HepG2 (cell line): ENCODE measurements around the gene NARS2. TPM values are rescaled to one million over a fixed set of nuclear protein-coding genes. Genes with fewer than 3 reads are reported as not detected.
A peak's percentile ranks its signal among the peaks of the same experiment; 100 is the strongest.
"Not testable (repeated sequence)": the region's sequence is repeated elsewhere in the genome, so short reads cannot be mapped to it uniquely, and the experiment has no call there.

Experiments used
- ATAC-seq: fragments of 200-7000 bp; cut with Tn5 transposase; 3 replicates; pipeline ENCODE4 v1.9.1; 2020; ENCODE audit warnings: mild to moderate bottlenecking, moderate library complexity
- BruUV-seq: library from RNA; stranded (reverse); fragments of 400-500 nt; replicated peaks from 2 replicates; lab custom pipeline; 2021; lab: Mats Ljungman, UMichigan
- CTCF ChIA-PET: fragments of 300-600 bp; formaldehyde crosslinking; extraction: SDS; loops from one replicate; lab custom pipeline; 2021; ENCODE audit warnings: low total read pairs, inconsistent platforms, low intra/inter-chr PET ratio; lab: Yijun Ruan, JAX
- POLR2A ChIA-PET: fragments of 350-600 bp; sonication (Branson Sonifier 250); formaldehyde crosslinking; loops from one replicate; lab custom pipeline; 2020; ENCODE audit warnings: antibody characterized with exemption, inconsistent platforms; lab: Yijun Ruan, JAX
- DNase-seq: peaks from one replicate; pipeline ENCODE4 v3.0.0-alpha.2; 2015; ENCODE audit warnings: low spot score
- FAIRE-seq: peaks from 3 replicates; lab custom pipeline; 2011; peaks lifted over from hg19 to GRCh38; lab: Jason Lieb, UNC
- H2AFZ ChIP-seq: one replicate; pipeline ENCODE4 v1.6.1; 2011; ENCODE audit warnings: low read length, inconsistent platforms
- H3K27ac ChIP-seq: fragments of 300-600 bp; 3 replicates; pipeline ENCODE4 v1.8.0; 2011; ENCODE audit warnings: mixed run types, mild to moderate bottlenecking, mixed read lengths, low read length, inconsistent platforms; ENCODE audit not compliant: insufficient read depth; ENCODE audit errors: extremely low read length
- H3K27me3 ChIP-seq, 2 experiments: fragments of 200-600 bp in 1 of 2; 2 replicates in 1 of 2; 3 replicates in 1 of 2; pipeline versions ENCODE4 v1.6.0 to v1.8.0; 2011; ENCODE audit warnings: low read length in 2 of 2, mild to moderate bottlenecking in 2 of 2, moderate library complexity in 2 of 2, inconsistent platforms in 1 of 2; ENCODE audit not compliant: insufficient read depth in 2 of 2, control insufficient read depth in 1 of 2
- H3K36me3 ChIP-seq, 2 experiments: fragments of 200-600 bp in 1 of 2; replicated peaks in 1 of 2; 2 replicates in 1 of 2; 3 replicates in 1 of 2; pipeline versions ENCODE4 v1.5.1 to v1.8.0; 2011; ENCODE audit warnings: low read length in 2 of 2, inconsistent platforms in 1 of 2; ENCODE audit not compliant: insufficient read depth in 2 of 2, control insufficient read depth in 1 of 2
- H3K4me1 ChIP-seq: 2 replicates; pipeline ENCODE4 v1.5.1; 2012; ENCODE audit warnings: low read length, inconsistent platforms; ENCODE audit not compliant: insufficient read depth
- H3K4me2 ChIP-seq: 2 replicates; pipeline ENCODE4 v1.6.0; 2011; ENCODE audit warnings: low read depth, low read length, inconsistent platforms
- H3K4me3 ChIP-seq, 3 experiments: fragments of 200-600 bp in 1 of 3; sonication (generic), shearing (Covaris generic) in 1 of 3; replicated peaks in 1 of 3; 2 replicates each; pipeline ENCODE4 v1.5.1; 2011 to 2016; ENCODE audit warnings: low read length in 3 of 3, inconsistent platforms in 2 of 3, low read depth in 2 of 3, mild to moderate bottlenecking in 2 of 3, control low read depth in 1 of 3, mixed read lengths in 1 of 3; ENCODE audit not compliant: insufficient read depth in 1 of 3
- H3K79me2 ChIP-seq: one replicate; pipeline ENCODE4 v1.6.1; 2011; ENCODE audit warnings: low read length, inconsistent platforms; ENCODE audit not compliant: insufficient read depth
- H3K9ac ChIP-seq: 2 replicates; pipeline ENCODE4 v1.6.0; 2011; ENCODE audit warnings: mild to moderate bottlenecking, low read depth, low read length, inconsistent platforms; ENCODE audit not compliant: insufficient read depth
- H3K9me3 ChIP-seq: 2 replicates; pipeline ENCODE4 v1.5.1; 2012; ENCODE audit warnings: mild to moderate bottlenecking, low read length
- H4K20me1 ChIP-seq: 2 replicates; pipeline ENCODE4 v1.6.0; 2011; ENCODE audit warnings: inconsistent platforms, mild to moderate bottlenecking, low read length, moderate library complexity; ENCODE audit not compliant: insufficient read depth
- BCL6 ChIP-seq: IDR thresholded peaks from 2 replicates; pipeline ENCODE4 v1.6.1; 2016; ENCODE audit warnings: missing genetic modification reagents, missing compliant biosample characterization
- BRCA1 ChIP-seq: sonication (generic); formaldehyde crosslinking; IDR thresholded peaks from 2 replicates; pipeline ENCODE4 v1.4.0; 2020; ENCODE audit warnings: missing genetic modification reagents
- HOXA9 ChIP-seq: sonication (generic); formaldehyde crosslinking; IDR thresholded peaks from 2 replicates; pipeline ENCODE4 v1.8.1; 2022; ENCODE audit warnings: missing genetic modification reagents, mild to moderate bottlenecking, moderate library complexity, borderline replicate concordance
- KDM5B ChIP-seq: sonication (generic); formaldehyde crosslinking; IDR thresholded peaks from 2 replicates; pipeline ENCODE4 v1.4.0; 2020; ENCODE audit warnings: missing genetic modification reagents, mild to moderate bottlenecking, borderline replicate concordance
- MEF2D ChIP-seq: sonication (generic); formaldehyde crosslinking; IDR thresholded peaks from 2 replicates; pipeline ENCODE4 v1.5.1; 2020; ENCODE audit warnings: mild to moderate bottlenecking, missing genetic modification reagents
- PRPF4 ChIP-seq: fragments of 200-400 bp; formaldehyde crosslinking; IDR thresholded peaks from 2 replicates; pipeline ENCODE4 v1.6.1; 2016; ENCODE audit warnings: low read length, low read depth; ENCODE audit not compliant: poor library complexity, severe bottlenecking
- SATB2 ChIP-seq: sonication (generic); formaldehyde crosslinking; IDR thresholded peaks from 2 replicates; pipeline ENCODE4 v1.5.0; 2020; ENCODE audit warnings: missing genetic modification reagents
- ZFY ChIP-seq: sonication (generic); formaldehyde crosslinking; IDR thresholded peaks from 2 replicates; pipeline ENCODE4 v1.4.0; 2020; ENCODE audit warnings: missing genetic modification reagents
- ZNF44 ChIP-seq: sonication (generic); formaldehyde crosslinking; IDR thresholded peaks from 2 replicates; pipeline ENCODE4 v1.5.1; 2020; ENCODE audit warnings: mild to moderate bottlenecking, missing genetic modification reagents
- ZNF460 ChIP-seq: sonication (generic); formaldehyde crosslinking; IDR thresholded peaks from 2 replicates; pipeline ENCODE4 v1.5.1; 2020; ENCODE audit warnings: missing genetic modification reagents, mild to moderate bottlenecking, borderline replicate concordance
- ZNF549 ChIP-seq: sonication (generic); formaldehyde crosslinking; IDR thresholded peaks from 2 replicates; pipeline ENCODE4 v1.5.0; 2020; ENCODE audit warnings: missing genetic modification reagents
- ZNF652 ChIP-seq: IDR thresholded peaks from 2 replicates; pipeline ENCODE4 v1.6.1; 2016; ENCODE audit warnings: low read depth, borderline replicate concordance
- ZNF782 ChIP-seq: sonication (generic); formaldehyde crosslinking; IDR thresholded peaks from 2 replicates; pipeline ENCODE4 v1.4.0; 2020; ENCODE audit warnings: missing genetic modification reagents, mild to moderate bottlenecking, borderline replicate concordance
- ZNF790 ChIP-seq: sonication (generic); formaldehyde crosslinking; IDR thresholded peaks from 2 replicates; pipeline ENCODE4 v1.8.0; 2022; ENCODE audit warnings: missing genetic modification reagents, mild to moderate bottlenecking, borderline replicate concordance
- ZNF879 ChIP-seq: sonication (generic); formaldehyde crosslinking; IDR thresholded peaks from 2 replicates; pipeline ENCODE4 v1.8.1; 2023; ENCODE audit warnings: missing genetic modification reagents
- WGBS: methylation state at CpG from one replicate; pipeline ENCODE4 v1.1.6; 2017; ENCODE audit warnings: low lambda C conversion rate; 5-methylcytosine and 5-hydroxymethylcytosine counted together
- in situ Hi-C: cut with HindIII; loops from 2 replicates; pipeline ENCODE4 v1.10.0; 2017; ENCODE audit warnings: low pct_unique_long_range_greater_than_20kb; ENCODE audit not compliant: extremely low pct_ligation_motif_present
- intact Hi-C: fragments of 100-400 bp; cut with micrococcal nuclease; formaldehyde crosslinking; loops from one replicate; pipeline ENCODE4 v1.10.0; 2022; ENCODE audit not compliant: unreplicated experiment
- polyA plus RNA-seq, 8 experiments: library from polyadenylated mRNA; depleted of rRNA in 3 of 8; stranded (reverse) in 7 of 8; unstranded in 1 of 8; fragments of >200 nt; fragmentation: Illumina TruSeq in 4 of 8; extraction: Trizol in 4 of 8; gene quantifications; 2 replicates each; pipeline versions ENCODE4 v1.2.1 to v1.2.3, GENCODE V29; 2011 to 2016; ENCODE audit warnings: low read depth in 4 of 8, missing spikeins in 1 of 8, mixed read lengths in 1 of 8; ENCODE audit not compliant: insufficient read depth in 1 of 8
- total RNA-seq, 5 experiments: library from RNA; depleted of rRNA; stranded (reverse); fragments of >200 nt; fragmentation: Illumina TruSeq; extraction: Trizol; gene quantifications; 2 replicates each; pipeline ENCODE4 v1.2.3, GENCODE V29; 2016; ENCODE audit warnings: low read depth in 1 of 5
- TF ChIP-seq, protein P1 (sequence below): sonication (generic); formaldehyde crosslinking; IDR thresholded peaks from 2 replicates; pipeline ENCODE4 v1.8.0; 2022; ENCODE audit warnings: mild to moderate bottlenecking, missing genetic modification reagents
- TF ChIP-seq, protein P2 (sequence below): sonication (generic); formaldehyde crosslinking; IDR thresholded peaks from 2 replicates; pipeline ENCODE4 v1.4.0; 2020; ENCODE audit warnings: mild to moderate bottlenecking, missing genetic modification reagents
- TF ChIP-seq, protein P3 (sequence below): IDR thresholded peaks from 2 replicates; pipeline ENCODE4 v1.6.1; 2016; ENCODE audit warnings: low read depth, borderline replicate concordance

Gene NARS2
- total and polyA plus RNA-seq, 2 of the 13 experiments (the other 11 are each of a cell fraction or from before 2014, with no cell fraction given), result 45.9 to 65.0 TPM

DNA sequence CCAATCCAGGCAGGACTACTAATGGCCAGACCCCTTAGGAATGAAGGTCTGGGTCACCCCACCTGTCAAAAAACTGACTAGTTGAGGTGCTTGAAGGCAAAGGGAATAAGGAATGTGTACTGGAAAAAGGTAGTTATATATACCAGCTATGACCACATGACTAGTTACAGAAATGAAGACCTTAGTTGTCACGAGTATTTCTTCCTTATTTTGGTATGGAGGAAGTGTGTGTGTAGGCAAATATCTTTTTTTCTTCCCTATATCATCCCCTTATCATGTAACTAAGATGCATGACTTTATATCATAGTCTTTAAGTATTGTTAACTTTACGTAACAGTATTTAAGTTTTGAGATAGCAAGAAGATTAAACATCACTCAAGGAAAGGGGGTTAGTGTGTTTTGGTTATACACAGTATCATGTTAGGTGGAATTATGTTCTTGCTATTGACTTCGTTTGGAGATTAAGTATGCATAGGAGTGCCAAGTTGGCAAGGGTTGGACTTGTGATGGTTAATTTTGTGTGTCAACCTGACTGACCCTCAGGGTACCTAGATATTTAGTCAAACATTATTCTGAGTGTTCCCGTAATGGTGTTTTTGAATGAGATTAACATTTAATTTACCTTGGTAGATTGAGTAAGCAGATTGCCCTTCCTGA is 38.2 kb upstream of the NARS2 start (continued):
- TF ChIP-seq MEF2D (no peak), ZNF44 (CRISPR knock-in tag) (no peak), ZNF790 (CRISPR knock-in tag) (0 out of 2 replicates have a peak, but pooled peaks have one; percentile 30), ZNF782 (CRISPR knock-in tag) (no peak), ZNF549 (no peak), ZNF460 (CRISPR knock-in tag) (no peak), PRPF4 (no peak), ZFY (CRISPR knock-in tag) (no peak), HOXA9 (CRISPR knock-in tag) (no peak), ZNF879 (CRISPR knock-in tag) (no peak), BCL6 (CRISPR knock-in tag) (peak; percentile 61; the same call in 1 of the 2 replicates), SATB2 (CRISPR knock-in tag) (no peak), BRCA1 (no peak), ZNF652 (CRISPR knock-in tag) (peak; percentile 89), KDM5B (no peak)
- TF ChIP-seq, protein P1, sequence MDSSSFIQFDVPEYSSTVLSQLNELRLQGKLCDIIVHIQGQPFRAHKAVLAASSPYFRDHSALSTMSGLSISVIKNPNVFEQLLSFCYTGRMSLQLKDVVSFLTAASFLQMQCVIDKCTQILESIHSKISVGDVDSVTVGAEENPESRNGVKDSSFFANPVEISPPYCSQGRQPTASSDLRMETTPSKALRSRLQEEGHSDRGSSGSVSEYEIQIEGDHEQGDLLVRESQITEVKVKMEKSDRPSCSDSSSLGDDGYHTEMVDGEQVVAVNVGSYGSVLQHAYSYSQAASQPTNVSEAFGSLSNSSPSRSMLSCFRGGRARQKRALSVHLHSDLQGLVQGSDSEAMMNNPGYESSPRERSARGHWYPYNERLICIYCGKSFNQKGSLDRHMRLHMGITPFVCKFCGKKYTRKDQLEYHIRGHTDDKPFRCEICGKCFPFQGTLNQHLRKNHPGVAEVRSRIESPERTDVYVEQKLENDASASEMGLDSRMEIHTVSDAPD, result no peak
- TF ChIP-seq, protein P2, sequence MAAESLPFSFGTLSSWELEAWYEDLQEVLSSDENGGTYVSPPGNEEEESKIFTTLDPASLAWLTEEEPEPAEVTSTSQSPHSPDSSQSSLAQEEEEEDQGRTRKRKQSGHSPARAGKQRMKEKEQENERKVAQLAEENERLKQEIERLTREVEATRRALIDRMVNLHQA, result no peak
- TF ChIP-seq, protein P3, sequence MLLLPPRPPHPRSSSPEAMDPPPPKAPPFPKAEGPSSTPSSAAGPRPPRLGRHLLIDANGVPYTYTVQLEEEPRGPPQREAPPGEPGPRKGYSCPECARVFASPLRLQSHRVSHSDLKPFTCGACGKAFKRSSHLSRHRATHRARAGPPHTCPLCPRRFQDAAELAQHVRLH (CRISPR knock-in tag), result no peak
- TF ChIP-seq, all 625 proteins: peak for 18

DNA sequence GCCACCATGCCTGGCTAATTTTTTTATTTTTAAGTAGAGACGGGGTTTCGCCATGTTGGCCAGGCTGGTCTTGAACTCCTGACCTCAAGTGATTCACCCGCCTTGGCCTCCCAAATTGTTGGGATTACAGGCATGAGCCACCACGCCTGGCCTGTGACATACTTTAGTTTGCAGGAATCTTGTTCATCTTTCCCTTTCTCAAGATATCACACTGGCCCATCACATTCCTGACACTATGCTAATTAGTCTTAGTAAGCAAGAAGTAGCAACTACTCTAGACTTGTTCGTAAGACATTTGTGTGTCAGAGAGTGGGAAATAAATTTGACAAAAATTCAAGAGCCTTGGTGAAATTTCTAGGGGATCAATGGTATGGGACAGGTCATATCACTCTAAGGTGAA is 34.7 kb upstream of the NARS2 start:
- ATAC-seq, in situ Hi-C loops, FAIRE-seq, H4K20me1 ChIP-seq, DNase-seq, CTCF ChIA-PET, H2AFZ ChIP-seq, H3K4me3 ChIP-seq, H3K27ac ChIP-seq, H3K36me3 ChIP-seq, BruUV-seq, H3K9me3 ChIP-seq, H3K9ac ChIP-seq, H3K27me3 ChIP-seq, H3K4me2 ChIP-seq, H3K79me2 ChIP-seq, POLR2A ChIA-PET: not testable (repeated sequence)
- H3K4me1 ChIP-seq, result peaks cover 34% of the 10 kb centered on the region
- intact Hi-C loops, result loop anchor here (10.0 kb wide), 1 partner anchor 1735 kb away; no protein-coding TSS in a partner anchor
- 96% methylated on average over 5 of the region's 5 CpGs for WGBS
